Measurements from ENCODE around the gene MYO5A. TPM values are rescaled to one million over a fixed set of nuclear protein-coding genes. Genes with fewer than 3 reads are reported as not detected.

The MYO5A gene
- total RNA-seq, 1 experiment from 2014 or later: 17.6 TPM

- no peak overlapping the region for H3K9ac ChIP-seq (ENCODE audit: low read length)
- intact Hi-C loops (cut with micrococcal nuclease): loop anchor here (5.0 to 10.0 kb wide), 2 partner anchors 39 to 306 kb away; partner anchors contain the start of genes ARPP19 and MYO5C
- POLR2A ChIA-PET: no interaction called here
- H3K4me1 ChIP-seq (ENCODE audit: control insufficient read depth in 1 of 2, insufficient read depth in 2 of 2, low read length in 2 of 2): peaks cover 14 to 35% of the 10 kb centered on the region in 2 experiments
- no peaks in the 10 kb centered on the region for H3K9me2 ChIP-seq (ENCODE audit: insufficient read depth)
- RAD21 ChIA-PET (ENCODE audit: low non-redundant PET in 1 of 2, low total read pairs in 2 of 2, uncharacterized antibody in 2 of 2, unreplicated experiment in 2 of 2): no interaction called here
- no peaks in the 10 kb centered on the region for H3K9me3 ChIP-seq (ENCODE audit: control insufficient read depth in 1 of 2, insufficient read depth in 1 of 2, low read depth in 1 of 2, low read length in 2 of 2)
- H4K20me1 ChIP-seq (ENCODE audit: insufficient read depth): no peaks in the 10 kb centered on the region
- no peak for ATAC-seq
- H2AFZ ChIP-seq (ENCODE audit: low read depth, low read length, poor library complexity, severe bottlenecking): no peak overlapping the region
- CTCF ChIA-PET: interaction anchor here (0.6 to 8.3 kb wide), 2 partner anchors 78 to 477 kb away, joined by 3 to 72 read pairs; no protein-coding TSS in a partner anchor
- no peak overlapping the region for H3K4me2 ChIP-seq (ENCODE audit: low read length)
- H3K79me2 ChIP-seq (ENCODE audit: insufficient read depth, low read length): no peaks in the 10 kb centered on the region
- H3K36me3 ChIP-seq (ENCODE audit: control insufficient read depth in 1 of 2, insufficient read depth in 2 of 2, low read length in 2 of 2): peaks cover 15 to 17% of the 10 kb centered on the region in 2 experiments
- no TSS peak for BruUV-seq (replicated peaks)
- H3K27ac ChIP-seq (ENCODE audit: low read depth, low read length): no peak overlapping the region
- no peak overlapping the region for H3K4me3 ChIP-seq (replicated peaks in 1 of 2; ENCODE audit: low read depth in 1 of 2, low read length in 2 of 2)
- no peak for TF ChIP-seq CEBPB (IDR thresholded peaks at IDR 0.05; ENCODE audit: low read depth)
- no peak for TF ChIP-seq ZNF274 (IDR thresholded peaks at IDR 0.05; ENCODE audit: low read depth, low read length)
- TF ChIP-seq SRF (IDR thresholded peaks at IDR 0.05; ENCODE audit: low read depth): no peak
- TF ChIP-seq SIN3A (IDR thresholded peaks at IDR 0.05; ENCODE audit: low read depth): no peak
- TF ChIP-seq TCF7L2 (IDR thresholded peaks at IDR 0.05; ENCODE audit: borderline replicate concordance, extremely low read depth, insufficient read depth, insufficient read length): no peak
- no peak for TF ChIP-seq ELF1 (IDR thresholded peaks at IDR 0.05; ENCODE audit: borderline replicate concordance, low read depth)
- no peak for TF ChIP-seq POLR2AphosphoS5 (IDR thresholded peaks at IDR 0.05; ENCODE audit: low read depth, low read length)
- TF ChIP-seq, protein P1, sequence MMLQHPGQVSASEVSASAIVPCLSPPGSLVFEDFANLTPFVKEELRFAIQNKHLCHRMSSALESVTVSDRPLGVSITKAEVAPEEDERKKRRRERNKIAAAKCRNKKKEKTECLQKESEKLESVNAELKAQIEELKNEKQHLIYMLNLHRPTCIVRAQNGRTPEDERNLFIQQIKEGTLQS (IDR thresholded peaks at IDR 0.05): no peak
- no peak for TF ChIP-seq REST (IDR thresholded peaks at IDR 0.05; ENCODE audit: low read depth)
- no peak for TF ChIP-seq ZFX (IDR thresholded peaks at IDR 0.05)
- TF ChIP-seq CTCF (IDR thresholded peaks at IDR 0.05 in 2 of 3, conservative IDR thresholded peaks at IDR 0.05 in 1 of 3; ENCODE audit: borderline replicate concordance in 1 of 3, insufficient read depth in 1 of 3, low read depth in 2 of 3, low read length in 2 of 3): no peak
- TF ChIP-seq, protein P2, sequence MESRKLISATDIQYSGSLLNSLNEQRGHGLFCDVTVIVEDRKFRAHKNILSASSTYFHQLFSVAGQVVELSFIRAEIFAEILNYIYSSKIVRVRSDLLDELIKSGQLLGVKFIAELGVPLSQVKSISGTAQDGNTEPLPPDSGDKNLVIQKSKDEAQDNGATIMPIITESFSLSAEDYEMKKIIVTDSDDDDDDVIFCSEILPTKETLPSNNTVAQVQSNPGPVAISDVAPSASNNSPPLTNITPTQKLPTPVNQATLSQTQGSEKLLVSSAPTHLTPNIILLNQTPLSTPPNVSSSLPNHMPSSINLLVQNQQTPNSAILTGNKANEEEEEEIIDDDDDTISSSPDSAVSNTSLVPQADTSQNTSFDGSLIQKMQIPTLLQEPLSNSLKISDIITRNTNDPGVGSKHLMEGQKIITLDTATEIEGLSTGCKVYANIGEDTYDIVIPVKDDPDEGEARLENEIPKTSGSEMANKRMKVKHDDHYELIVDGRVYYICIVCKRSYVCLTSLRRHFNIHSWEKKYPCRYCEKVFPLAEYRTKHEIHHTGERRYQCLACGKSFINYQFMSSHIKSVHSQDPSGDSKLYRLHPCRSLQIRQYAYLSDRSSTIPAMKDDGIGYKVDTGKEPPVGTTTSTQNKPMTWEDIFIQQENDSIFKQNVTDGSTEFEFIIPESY (IDR thresholded peaks at IDR 0.05; ENCODE audit: extremely low read depth, insufficient replicate concordance, low read length): no peak
- no peak for TF ChIP-seq CBX3 (IDR thresholded peaks at IDR 0.05; ENCODE audit: low read depth)
- TF ChIP-seq SP1 (IDR thresholded peaks at IDR 0.05; ENCODE audit: low read depth): no peak
- no peak for DNase-seq (ENCODE audit: low read depth, low spot score)
- H3K27me3 ChIP-seq (ENCODE audit: insufficient read depth, low read length): no peaks in the 10 kb centered on the region
Measured at GRCh38 chr15:52258461-52258860, 270.2 kb downstream of the MYO5A start.

Measured in HCT116 (cell line).